Neuronal stem cell (in vitro differentiated cells): Measurements from ENCODE around the gene RXFP1.

Experiments
- DNase-seq: peaks from one replicate; pipeline ENCODE4 v3.0.0-alpha.2; 2013; ENCODE audit warnings: low spot score
- H2AFZ ChIP-seq: one replicate; pipeline ENCODE4 v1.6.1; 2013; ENCODE audit warnings: mild to moderate bottlenecking, low read length, inconsistent platforms
- H2AK5ac ChIP-seq: 2 replicates; pipeline ENCODE4 v1.6.1; 2013; ENCODE audit warnings: low read depth, mild to moderate bottlenecking, inconsistent platforms, low read length, moderate library complexity, mixed read lengths
- H2BK120ac ChIP-seq: 2 replicates; pipeline ENCODE4 v1.6.1; 2013; ENCODE audit warnings: low read depth, mild to moderate bottlenecking, inconsistent platforms, low read length, moderate library complexity, mixed read lengths
- H2BK12ac ChIP-seq: one replicate; pipeline ENCODE4 v1.6.1; 2013; ENCODE audit warnings: low read length, inconsistent platforms
- H2BK15ac ChIP-seq: 2 replicates; pipeline ENCODE4 v1.6.1; 2013; ENCODE audit warnings: mild to moderate bottlenecking, low read length, inconsistent platforms, mixed read lengths
- H2BK5ac ChIP-seq: one replicate; pipeline ENCODE4 v1.6.1; 2013; ENCODE audit warnings: inconsistent platforms, mild to moderate bottlenecking, low read length, moderate library complexity
- H3K14ac ChIP-seq: one replicate; pipeline ENCODE4 v1.6.1; 2013; ENCODE audit warnings: low read length, inconsistent platforms
- H3K18ac ChIP-seq: 2 replicates; pipeline ENCODE4 v1.6.1; 2013; ENCODE audit warnings: low read length, inconsistent platforms
- H3K23ac ChIP-seq: 2 replicates; pipeline ENCODE4 v1.6.1; 2013; ENCODE audit warnings: low read depth, mild to moderate bottlenecking, mixed read lengths, low read length, inconsistent platforms; ENCODE audit not compliant: poor library complexity
- H3K27ac ChIP-seq: replicated peaks from 3 replicates; pipeline ENCODE4 v1.5.1; 2013; ENCODE audit warnings: low read length, inconsistent platforms
- H3K27me3 ChIP-seq, 3 experiments: 2 replicates each; pipeline ENCODE4 v1.6.1; 2013; ENCODE audit warnings: low read length in 3 of 3, mild to moderate bottlenecking in 2 of 3, inconsistent platforms in 1 of 3, low read depth in 1 of 3, mixed read lengths in 1 of 3, moderate library complexity in 1 of 3; ENCODE audit not compliant: control insufficient read depth in 3 of 3, insufficient read depth in 3 of 3
- H3K36me3 ChIP-seq, 2 donors: replicated peaks in 1 of 2; 2 replicates each; pipeline ENCODE4 v1.6.1; 2013; ENCODE audit warnings: low read length in 2 of 2; ENCODE audit not compliant: control insufficient read depth in 2 of 2, insufficient read depth in 2 of 2
- H3K4ac ChIP-seq: 2 replicates; pipeline ENCODE4 v1.6.1; 2013; ENCODE audit warnings: inconsistent platforms, mild to moderate bottlenecking, low read length, moderate library complexity
- H3K4me1 ChIP-seq, 2 donors: 1 replicate in 1 of 2; 2 replicates in 1 of 2; pipeline ENCODE4 v1.6.1; 2013; ENCODE audit warnings: low read length in 2 of 2, low read depth in 1 of 2; ENCODE audit not compliant: control insufficient read depth in 2 of 2, insufficient read depth in 1 of 2
- H3K4me2 ChIP-seq: one replicate; pipeline ENCODE4 v1.6.1; 2013; ENCODE audit warnings: mild to moderate bottlenecking, low read length, inconsistent platforms; ENCODE audit not compliant: insufficient read depth, poor library complexity, severe bottlenecking
- H3K4me3 ChIP-seq, 2 donors: 2 replicates each; pipeline ENCODE4 v1.5.1; 2013; ENCODE audit warnings: low read length in 2 of 2, mild to moderate bottlenecking in 2 of 2, inconsistent platforms in 1 of 2, moderate library complexity in 1 of 2
- H3K79me1 ChIP-seq: one replicate; pipeline ENCODE4 v1.6.1; 2013; ENCODE audit warnings: low read depth, mild to moderate bottlenecking, inconsistent platforms, low read length, moderate library complexity
- H3K9ac ChIP-seq: one replicate; pipeline ENCODE4 v1.6.1; 2013; ENCODE audit warnings: mild to moderate bottlenecking, low read depth, low read length, inconsistent platforms; ENCODE audit not compliant: poor library complexity
- H3K9me3 ChIP-seq, 2 donors: replicated peaks in 1 of 2; 2 replicates each; pipeline versions ENCODE3 to v1.6.1; 2013; ENCODE audit warnings: low read length in 2 of 2, mild to moderate bottlenecking in 2 of 2, inconsistent platforms in 1 of 2, low read depth in 1 of 2, mixed read lengths in 1 of 2, moderate library complexity in 1 of 2; ENCODE audit not compliant: control insufficient read depth in 2 of 2, insufficient read depth in 1 of 2
- H4K8ac ChIP-seq: one replicate; pipeline ENCODE4 v1.6.1; 2013; ENCODE audit warnings: low read depth, mild to moderate bottlenecking, inconsistent platforms, low read length, moderate library complexity
- H4K91ac ChIP-seq: one replicate; pipeline ENCODE4 v1.6.1; 2013; ENCODE audit warnings: low read length, low read depth, mild to moderate bottlenecking, inconsistent platforms; ENCODE audit not compliant: poor library complexity
- WGBS, 2 donors: extraction: QIAGEN DNeasy Blood & Tissue Kit; methylation state at CpG; one replicate each; pipeline ENCODE4 v1.1.7; 2013; ENCODE audit warnings: missing lambda C conversion rate in 2 of 2, mixed read lengths in 1 of 2; ENCODE audit not compliant: insufficient read length in 2 of 2, insufficient replicate concordance in 1 of 2; ENCODE audit errors: extremely low coverage in 2 of 2; 5-methylcytosine and 5-hydroxymethylcytosine counted together

The RXFP1 gene

DNA sequence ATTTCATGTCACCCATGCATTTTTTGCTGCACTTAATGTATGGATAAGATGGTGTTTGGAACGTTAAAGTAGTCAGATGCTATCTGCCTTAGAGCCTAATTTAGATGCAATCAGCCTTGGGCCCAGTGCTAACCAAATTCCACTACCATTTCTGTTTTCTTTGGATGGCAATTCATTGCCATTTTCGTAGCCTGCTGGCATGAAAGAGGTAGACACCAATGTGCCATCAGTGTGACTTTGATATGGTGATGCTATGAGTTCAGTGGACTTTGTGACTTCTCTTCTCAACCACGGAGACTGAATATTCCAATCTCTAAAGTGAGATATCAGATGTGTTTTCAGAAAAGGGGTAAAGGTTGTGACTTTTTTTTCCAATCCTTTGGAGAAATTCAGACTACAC, 152.0 kb downstream of the RXFP1 start:
- no peak overlapping the region for H2AK5ac ChIP-seq

DNA sequence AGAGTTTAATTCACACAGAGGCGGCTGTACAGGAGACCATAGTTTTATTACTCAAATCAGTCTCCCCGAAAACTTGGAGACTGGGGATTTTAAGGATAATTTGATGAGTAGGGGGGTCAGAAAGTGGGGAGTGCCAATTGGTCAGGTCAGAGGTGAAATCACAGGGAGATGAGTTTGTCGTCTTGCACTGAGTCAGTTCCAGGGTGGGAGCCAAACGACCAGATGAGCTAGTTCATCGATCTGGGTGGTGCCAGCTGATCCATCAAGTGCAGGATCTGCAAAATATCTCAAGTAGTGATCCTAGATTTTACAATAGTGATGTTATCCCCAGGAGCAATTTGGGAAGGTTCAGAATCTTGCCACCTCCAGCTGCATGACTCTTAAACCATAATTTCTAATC, 154.4 kb downstream of the RXFP1 start:
- WGBS, 2 donors, result no CpG with 5 or more reads among the region's 5 CpGs

More for the DNA sequence above, 152.0 kb downstream of the RXFP1 start:
- Histone ChIP-seq H4K8ac (no peak overlapping the region), H4K91ac (no peak overlapping the region), H2BK15ac (no peak overlapping the region), H2BK120ac (no peak overlapping the region), H3K9ac (no peak overlapping the region), H2BK5ac (no peak overlapping the region), H2AFZ (no peak overlapping the region), H3K4me1 (peaks cover 0 to 2% of the 10 kb centered on the region in 2 donors), H3K4ac (no peak overlapping the region), H3K4me2 (no peak overlapping the region), H3K18ac (no peak overlapping the region), H3K27me3 (no peaks in the 10 kb centered on the region), H3K27ac (no peak overlapping the region), H3K23ac (no peak overlapping the region), H3K79me1 (peaks cover 3% of the 10 kb centered on the region), H3K4me3 (no peak overlapping the region), H3K36me3 (peaks cover 2 to 11% of the 10 kb centered on the region in 2 donors), H2BK12ac (no peak overlapping the region), H3K14ac (no peak overlapping the region), H3K9me3 (no peaks in the 10 kb centered on the region)
- DNase-seq, result no peak
- WGBS, 2 donors, result no CpG with 5 or more reads among the region's 3 CpGs

GRCh38 chr4:158678767-158679166, 157.1 kb downstream of the RXFP1 start:
- H3K4me3 ChIP-seq, result no peak overlapping the region
- no peak overlapping the region for H3K23ac ChIP-seq
- H3K27me3 ChIP-seq, result no peaks in the 10 kb centered on the region
- H3K36me3 ChIP-seq, result no peaks in the 10 kb centered on the region
- H4K91ac ChIP-seq, result no peak overlapping the region
- H2BK5ac ChIP-seq, result no peak overlapping the region
- no peak for DNase-seq
- H3K27ac ChIP-seq, result no peak overlapping the region
- no peak overlapping the region for H2BK120ac ChIP-seq
- no peak overlapping the region for H3K4me2 ChIP-seq
- no peak overlapping the region for H2BK15ac ChIP-seq
- no peak overlapping the region for H3K9ac ChIP-seq
- no peak overlapping the region for H3K18ac ChIP-seq
- no peaks in the 10 kb centered on the region for H3K4me1 ChIP-seq
- no peak overlapping the region for H3K14ac ChIP-seq
- H2AFZ ChIP-seq, result no peak overlapping the region
- no peak overlapping the region for H4K8ac ChIP-seq
- WGBS, 2 donors, result no CpG with 5 or more reads among the region's 2 CpGs
- no peaks in the 10 kb centered on the region for H3K79me1 ChIP-seq
- no peak overlapping the region for H2BK12ac ChIP-seq
- H2AK5ac ChIP-seq, result no peak overlapping the region
- H3K4ac ChIP-seq, result no peak overlapping the region
- H3K9me3 ChIP-seq, result no peaks in the 10 kb centered on the region

More for the DNA sequence above, 154.4 kb downstream of the RXFP1 start:
- Histone ChIP-seq H3K23ac (no peak overlapping the region), H3K79me1 (peaks cover 3% of the 10 kb centered on the region), H4K8ac (no peak overlapping the region), H3K14ac (no peak overlapping the region), H3K4me2 (no peak overlapping the region), H3K18ac (no peak overlapping the region), H2BK15ac (no peak overlapping the region), H3K27ac (no peak overlapping the region), H3K36me3 (no peaks in the 10 kb centered on the region), H4K91ac (no peak overlapping the region), H3K4ac (no peak overlapping the region), H2AK5ac (no peak overlapping the region), H2BK120ac (no peak overlapping the region), H2BK5ac (no peak overlapping the region), H3K4me3 (no peak overlapping the region), H3K9ac (no peak overlapping the region), H2AFZ (no peak overlapping the region), H3K27me3 (no peaks in the 10 kb centered on the region), H2BK12ac (no peak overlapping the region), H3K9me3 (no peaks in the 10 kb centered on the region), H3K4me1 (peaks cover 0 to 2% of the 10 kb centered on the region in 2 donors)
- DNase-seq, result no peak

DNA sequence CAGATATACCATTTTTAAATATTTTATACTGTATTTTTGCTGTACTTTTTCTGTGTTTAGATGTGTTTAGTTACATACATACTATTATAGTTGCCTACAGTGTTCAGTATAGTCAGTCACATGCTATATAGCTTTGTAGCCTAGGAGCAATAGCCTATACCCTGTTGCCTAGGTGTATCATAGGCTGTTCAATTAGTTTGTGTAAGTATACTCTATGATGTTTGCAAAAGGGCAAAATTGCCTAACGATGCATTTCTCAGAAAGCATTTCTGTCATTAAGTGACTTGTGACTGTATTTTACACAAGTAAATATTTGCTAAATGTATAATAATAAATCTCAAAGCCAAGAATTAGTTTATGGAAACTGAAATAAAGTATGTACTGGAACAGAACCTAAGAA, 159.9 kb downstream of the RXFP1 start:
- no CpG with 5 or more reads among the region's 1 CpG for WGBS, 2 donors
- no peaks in the 10 kb centered on the region for H3K36me3 ChIP-seq

More for the DNA sequence above, 159.9 kb downstream of the RXFP1 start:
- Histone ChIP-seq H3K23ac (no peak overlapping the region), H3K9ac (no peak overlapping the region), H2BK120ac (no peak overlapping the region), H3K4me1 (no peaks in the 10 kb centered on the region), H4K8ac (no peak overlapping the region), H3K4ac (no peak overlapping the region), H3K14ac (no peak overlapping the region), H3K27ac (no peak overlapping the region), H3K27me3 (no peaks in the 10 kb centered on the region), H2BK5ac (no peak overlapping the region), H4K91ac (no peak overlapping the region), H3K4me3 (no peak overlapping the region), H3K9me3 (no peaks in the 10 kb centered on the region), H2BK15ac (no peak overlapping the region), H3K4me2 (no peak overlapping the region), H2AFZ (no peak overlapping the region), H2BK12ac (no peak overlapping the region), H3K18ac (no peak overlapping the region), H3K79me1 (no peaks in the 10 kb centered on the region), H2AK5ac (no peak overlapping the region)
- no peak for DNase-seq
